HG03378 (cell line): ENCODE measurements around the gene GRAPL.
"Not testable (repeated sequence)": the region's sequence is repeated elsewhere in the genome, so short reads cannot be mapped to it uniquely, and the experiment has no call there.

Experiments
- ATAC-seq: cut with Tn5 transposase; IDR thresholded peaks from one replicate; pipeline ENCODE4 v1.9.1; 2021; ENCODE audit warnings: mild to moderate bottlenecking, moderate library complexity; ENCODE audit not compliant: unreplicated experiment

The GRAPL gene

GRCh38 chr17:19187883-19188869 lies 60.8 kb downstream of the GRAPL start:
- ATAC-seq, result peak; percentile 25

GRCh38 chr17:19188870-19189708 lies 61.7 kb downstream of the GRAPL start:
- peak; percentile 59 for ATAC-seq

DNA sequence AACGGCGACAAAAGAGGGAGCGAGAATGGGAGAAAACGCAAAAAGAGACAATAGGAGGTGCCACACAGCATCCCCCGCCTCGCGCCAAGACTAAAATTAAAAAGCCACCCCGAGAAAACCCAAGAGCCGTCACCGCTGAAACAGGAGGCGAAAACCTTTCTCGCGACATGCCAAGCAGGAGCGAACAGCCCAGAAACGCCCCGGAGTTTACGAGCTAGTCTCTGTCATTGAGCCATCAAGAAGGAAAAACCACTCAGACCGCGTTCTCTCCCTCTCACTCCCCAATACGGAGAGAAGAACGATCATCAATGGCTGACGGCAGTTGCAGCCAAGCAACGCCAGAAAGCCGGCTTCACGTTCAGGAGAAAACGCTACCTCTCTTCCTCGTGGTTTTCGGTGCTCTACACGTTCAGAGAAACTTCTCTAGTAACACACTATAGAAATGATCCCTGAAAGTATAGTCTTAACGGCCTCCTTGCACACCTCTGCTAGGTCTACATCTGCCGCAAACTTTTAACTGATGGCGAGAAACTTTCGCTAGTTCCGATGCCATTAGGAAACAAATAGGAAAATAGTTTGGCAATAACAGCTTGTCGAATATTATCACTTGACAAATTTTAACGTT lies 62.5 kb downstream of the GRAPL start:
- not testable (repeated sequence) for ATAC-seq

GRCh38 chr17:19196382-19197204 lies 69.2 kb downstream of the GRAPL start:
- peak; percentile 76 for ATAC-seq

GRCh38 chr17:19202448-19202847 lies 75.1 kb downstream of the GRAPL start:
- not testable (repeated sequence) for ATAC-seq

DNA sequence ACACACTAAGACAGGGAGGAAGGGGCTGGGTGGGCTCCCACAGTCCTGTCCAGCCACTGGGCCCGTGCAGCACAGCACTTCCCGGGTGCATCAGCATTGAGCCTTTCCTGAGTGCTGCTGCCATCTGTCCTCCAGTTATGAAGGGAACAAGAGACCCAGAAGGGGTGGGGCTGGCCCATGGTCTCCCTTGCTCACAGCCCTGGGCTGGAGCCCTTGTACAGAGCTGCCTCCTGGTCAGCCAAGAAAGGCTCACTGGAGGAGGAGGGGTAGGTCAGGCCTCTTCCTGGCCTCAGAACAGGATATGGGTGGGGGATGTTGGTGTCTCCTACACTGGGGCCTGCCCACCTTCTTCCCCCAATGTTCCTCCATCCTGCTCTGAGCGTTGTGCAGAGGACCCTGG lies 76.0 kb downstream of the GRAPL start:
- ATAC-seq, result not testable (repeated sequence)
